ENCODE measurements around the gene SPATA25. TPM values are rescaled to one million over a fixed set of nuclear protein-coding genes. Genes with fewer than 3 reads are reported as not detected.

SPATA25 gene
- total RNA-seq, 3 donors from 2014 or later (not counting 1 experiment from before 2014, with no cell fraction given) = 1.2 TPM; not detected in 2

DNA sequence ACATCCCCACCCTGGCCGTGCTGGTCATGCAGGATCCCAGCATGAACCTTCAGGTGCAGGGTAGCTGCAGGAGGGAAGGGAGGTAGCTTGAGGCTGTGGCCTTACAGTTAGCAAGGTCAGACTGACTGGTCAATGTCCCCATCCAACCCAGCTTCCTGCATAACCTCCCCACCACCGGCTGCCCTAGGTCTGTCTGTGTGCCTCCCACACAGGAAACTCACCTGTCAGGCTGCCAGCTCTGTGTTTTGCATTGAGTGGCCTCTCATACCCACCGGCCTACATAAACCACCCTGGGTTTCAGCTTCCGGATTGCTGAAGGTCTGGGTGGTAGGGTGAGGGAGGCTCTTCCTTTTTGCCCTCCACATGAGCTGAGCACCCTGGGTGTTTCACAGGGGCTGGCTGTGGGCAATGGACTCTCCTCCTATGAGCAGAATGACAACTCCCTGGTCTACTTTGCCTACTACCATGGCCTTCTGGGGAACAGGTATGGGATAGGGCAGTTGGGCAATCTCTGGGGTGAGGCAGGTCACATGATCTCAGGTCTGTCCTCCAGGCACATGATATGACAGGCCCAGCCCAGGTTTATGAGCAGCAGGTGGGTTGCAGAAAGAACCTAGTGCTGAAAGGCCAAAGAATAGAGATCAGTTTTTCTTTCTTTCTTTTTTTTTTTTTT is 5.5 kb upstream of the SPATA25 start:
- WGBS (ENCODE audit: insufficient coverage) = 51% methylated on average over 3 of the region's 4 CpGs
- intact Hi-C loops (cut with micrococcal nuclease) = no loop called here
- H3K27ac Mint-ChIP-seq = peak overlapping the region; percentile 57 to 88
- Histone ChIP-seq H3K36me3 (ENCODE audit: control insufficient read depth, insufficient read depth, low read length) (peaks cover 16% of the 10 kb centered on the region), H3K4me1 (ENCODE audit: control insufficient read depth, insufficient read depth, low read length) (peaks cover 38% of the 10 kb centered on the region), H3K9me3 (ENCODE audit: control insufficient read depth, insufficient read depth, low read length) (no peaks in the 10 kb centered on the region), H3K27me3 (ENCODE audit: control insufficient read depth, insufficient read depth, low read length) (no peaks in the 10 kb centered on the region), H3K4me3 (ENCODE audit: low read length) (no peak overlapping the region), H3K27ac (ENCODE audit: low read length) (peak overlapping the region; percentile 6)
- TF ChIP-seq, protein P1, sequence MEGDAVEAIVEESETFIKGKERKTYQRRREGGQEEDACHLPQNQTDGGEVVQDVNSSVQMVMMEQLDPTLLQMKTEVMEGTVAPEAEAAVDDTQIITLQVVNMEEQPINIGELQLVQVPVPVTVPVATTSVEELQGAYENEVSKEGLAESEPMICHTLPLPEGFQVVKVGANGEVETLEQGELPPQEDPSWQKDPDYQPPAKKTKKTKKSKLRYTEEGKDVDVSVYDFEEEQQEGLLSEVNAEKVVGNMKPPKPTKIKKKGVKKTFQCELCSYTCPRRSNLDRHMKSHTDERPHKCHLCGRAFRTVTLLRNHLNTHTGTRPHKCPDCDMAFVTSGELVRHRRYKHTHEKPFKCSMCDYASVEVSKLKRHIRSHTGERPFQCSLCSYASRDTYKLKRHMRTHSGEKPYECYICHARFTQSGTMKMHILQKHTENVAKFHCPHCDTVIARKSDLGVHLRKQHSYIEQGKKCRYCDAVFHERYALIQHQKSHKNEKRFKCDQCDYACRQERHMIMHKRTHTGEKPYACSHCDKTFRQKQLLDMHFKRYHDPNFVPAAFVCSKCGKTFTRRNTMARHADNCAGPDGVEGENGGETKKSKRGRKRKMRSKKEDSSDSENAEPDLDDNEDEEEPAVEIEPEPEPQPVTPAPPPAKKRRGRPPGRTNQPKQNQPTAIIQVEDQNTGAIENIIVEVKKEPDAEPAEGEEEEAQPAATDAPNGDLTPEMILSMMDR (IDR thresholded peaks at IDR 0.05) = no peak
- H3K4me3 Mint-ChIP-seq = peak overlapping the region; percentile 79
- H3K9me3 Mint-ChIP-seq = no peaks in the 10 kb centered on the region
- no peaks in the 10 kb centered on the region for H3K36me3 Mint-ChIP-seq
- peaks cover 5 to 24% of the 10 kb centered on the region in 2 donors for H3K4me1 Mint-ChIP-seq
- DNase-seq = peak in 1 of 2 donors; percentile 39
- ATAC-seq = no peak
- H3K27me3 Mint-ChIP-seq (ENCODE audit: low read depth in 2 of 2) = no peaks in the 10 kb centered on the region

GRCh38 chr20:45892049-45892825 is 4.8 kb upstream of the SPATA25 start:
- ATAC-seq = peak in 1 of 3 donors; percentile 31
- Histone ChIP-seq H3K27me3 (ENCODE audit: control insufficient read depth, insufficient read depth, low read length) (no peaks in the 10 kb centered on the region), H3K4me1 (ENCODE audit: control insufficient read depth, insufficient read depth, low read length) (peaks cover 38% of the 10 kb centered on the region), H3K36me3 (ENCODE audit: control insufficient read depth, insufficient read depth, low read length) (peaks cover 16% of the 10 kb centered on the region), H3K4me3 (ENCODE audit: low read length) (peak overlapping the region; percentile 68), H3K9me3 (ENCODE audit: control insufficient read depth, insufficient read depth, low read length) (no peaks in the 10 kb centered on the region), H3K27ac (ENCODE audit: low read length) (no peak overlapping the region)
- TF ChIP-seq, protein P1 (IDR thresholded peaks at IDR 0.05) = no peak
- Mint-ChIP-seq H3K4me3 (peak overlapping the region; percentile 79), H3K4me1 (peaks cover 5 to 24% of the 10 kb centered on the region in 2 donors), H3K9me3 (no peaks in the 10 kb centered on the region), H3K27ac (peak overlapping the region; percentile 57 to 88), H3K27me3 (ENCODE audit: low read depth in 2 of 2) (no peaks in the 10 kb centered on the region), H3K36me3 (no peaks in the 10 kb centered on the region)
- intact Hi-C loops (cut with micrococcal nuclease) = no loop called here
- DNase-seq = no peak
- WGBS (ENCODE audit: insufficient coverage) = 86% methylated on average over 8 of the region's 9 CpGs

DNA sequence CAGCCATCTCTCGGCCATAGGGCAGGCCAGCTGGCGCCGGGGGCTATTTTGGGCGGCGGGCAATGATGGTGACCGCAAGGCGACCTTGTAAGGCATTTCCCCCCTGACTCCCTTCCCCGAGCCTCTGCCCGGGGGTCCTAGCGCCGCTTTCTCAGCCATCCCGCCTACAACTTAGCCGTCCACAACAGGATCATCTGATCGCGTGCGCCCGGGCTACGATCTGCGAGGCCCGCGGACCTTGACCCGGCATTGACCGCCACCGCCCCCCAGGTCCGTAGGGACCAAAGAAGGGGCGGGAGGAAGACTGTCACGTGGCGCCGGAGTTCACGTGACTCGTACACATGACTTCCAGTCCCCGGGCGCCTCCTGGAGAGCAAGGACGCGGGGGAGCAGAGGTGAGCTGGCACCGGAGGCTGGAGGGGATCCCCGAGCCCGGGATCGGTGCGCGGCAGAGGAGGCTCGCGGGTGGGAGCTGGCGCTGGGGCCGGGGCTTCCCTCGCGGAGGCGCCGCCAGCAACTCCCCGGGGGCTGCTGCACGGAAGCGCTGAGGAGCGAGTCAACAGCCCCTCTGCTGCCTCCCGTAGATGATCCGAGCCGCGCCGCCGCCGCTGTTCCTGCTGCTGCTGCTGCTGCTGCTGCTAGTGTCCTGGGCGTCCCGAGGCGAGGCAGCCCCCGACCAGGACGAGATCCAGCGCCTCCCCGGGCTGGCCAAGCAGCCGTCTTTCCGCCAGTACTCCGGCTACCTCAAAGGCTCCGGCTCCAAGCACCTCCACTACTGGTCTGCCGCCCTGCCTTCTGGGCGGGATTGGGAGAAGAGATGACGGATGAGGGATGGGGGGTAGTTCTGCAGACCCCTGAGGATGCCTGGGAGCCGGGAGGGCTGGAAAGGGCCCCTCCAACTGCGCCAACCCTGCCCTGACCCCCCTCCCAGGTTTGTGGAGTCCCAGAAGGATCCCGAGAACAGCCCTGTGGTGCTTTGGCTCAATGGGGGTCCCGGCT is 3.9 kb upstream of the SPATA25 start, which contains the start of the genes CTSA and NEURL2:
Gene CTSA (plus strand): TSS at position 351 of the 999 bp plus-strand sequence. CDS start 234 bp downstream, at position 585.
Gene NEURL2 (minus strand): TSS at position 224 of the 999 bp plus-strand sequence. CDS start 217 bp downstream, at position 7.
- peak within 1 kb of the TSS; percentile 32 for H3K27ac ChIP-seq (ENCODE audit: low read length)
- H3K27me3 Mint-ChIP-seq (ENCODE audit: low read depth in 2 of 2) = no peaks in the 10 kb centered on the region
- no peaks in the 10 kb centered on the region for H3K9me3 Mint-ChIP-seq
- peak within 1 kb of the TSS; percentile 68 for H3K4me3 ChIP-seq (ENCODE audit: low read length)
- H3K36me3 ChIP-seq (ENCODE audit: control insufficient read depth, insufficient read depth, low read length) = peaks cover 11% of the 10 kb centered on the region
- peak within 1 kb of the TSS; percentile 93 for H3K4me3 Mint-ChIP-seq
- peak within 1 kb of the TSS; percentile 58 to 88 for H3K27ac Mint-ChIP-seq
- H3K4me1 Mint-ChIP-seq = peaks cover 5 to 24% of the 10 kb centered on the region in 2 donors
- H3K27me3 ChIP-seq (ENCODE audit: control insufficient read depth, insufficient read depth, low read length) = no peaks in the 10 kb centered on the region
- DNase-seq (peak; percentile 78 to 90), ATAC-seq (peak; percentile 73 to 87 (median 86))
- peaks cover 38% of the 10 kb centered on the region for H3K4me1 ChIP-seq (ENCODE audit: control insufficient read depth, insufficient read depth, low read length)
- H3K9me3 ChIP-seq (ENCODE audit: control insufficient read depth, insufficient read depth, low read length) = no peaks in the 10 kb centered on the region
- intact Hi-C loops (cut with micrococcal nuclease) = loop anchor here (1.0 to 2.0 kb wide), 4 partner anchors 20 to 72 kb away; partner anchors contain the start of gene PCIF1
- TF ChIP-seq, protein P1 (IDR thresholded peaks at IDR 0.05) = no peak
- no peaks in the 10 kb centered on the region for H3K36me3 Mint-ChIP-seq
- WGBS (ENCODE audit: insufficient coverage) = under 1% methylated on average over 78 of the region's 78 CpGs
